Measurements from ENCODE around the gene PCNP. TPM values are rescaled to one million over a fixed set of nuclear protein-coding genes. Genes with fewer than 3 reads are reported as not detected.

PCNP gene
- total and polyA plus RNA-seq, 9 of the 15 experiments (the other 6 are each of a cell fraction or from before 2014, with no cell fraction given): 54.3 to 170 (median 150) TPM

DNA sequence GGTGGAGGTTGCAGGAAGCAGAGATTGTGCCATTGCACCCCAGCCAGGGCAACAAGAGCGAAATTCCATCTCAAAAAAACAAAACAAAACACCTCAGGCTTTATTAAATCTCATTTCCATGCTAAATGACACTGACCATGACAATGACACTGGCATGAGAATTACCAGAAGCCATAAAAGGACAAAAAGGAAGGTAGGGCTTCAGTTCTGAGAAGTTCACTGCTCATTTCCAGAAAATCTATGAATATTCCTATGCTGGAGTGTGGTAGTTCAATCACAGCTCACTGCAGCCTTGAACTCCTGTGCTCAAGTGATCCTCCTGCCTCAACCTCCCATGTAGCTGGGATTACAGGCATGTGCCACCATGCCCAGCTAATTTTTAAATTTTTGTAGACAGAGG, 44.7 kb downstream of the PCNP start:
- ATAC-seq: no peak
- Histone ChIP-seq H3K4me2 (ENCODE audit: insufficient read depth, low read length) (no peak overlapping the region), H3K36me3 (ENCODE audit: control insufficient read depth, insufficient read depth, low read length) (peaks cover 49% of the 10 kb centered on the region; the same call in 2 of the 3 replicates), H3K4me3 (no peak overlapping the region), H3K79me2 (ENCODE audit: control insufficient read depth, insufficient read depth, low read length) (peaks cover 3% of the 10 kb centered on the region), H3K27me3 (ENCODE audit: control insufficient read depth in 2 of 2, insufficient read depth in 2 of 2, low read length in 2 of 2) (no peaks in the 10 kb centered on the region), H3K9me3 (replicated peaks; ENCODE audit: control insufficient read depth, insufficient read depth, low read depth, low read length) (no peaks in the 10 kb centered on the region), H3K4me1 (replicated peaks in 1 of 2; ENCODE audit: control insufficient read depth in 2 of 2, insufficient read depth in 2 of 2, low read length in 2 of 2) (no peaks in the 10 kb centered on the region; a peak in 1 of 5 replicates), H3K27ac (ENCODE audit: extremely low read depth, low read depth, low read length) (no peak overlapping the region), H2AFZ (ENCODE audit: low read depth, low read length) (no peak overlapping the region), H3K9me1 (ENCODE audit: control insufficient read depth, insufficient read depth, low read length) (no peaks in the 10 kb centered on the region), H3K9ac (ENCODE audit: insufficient read depth in 1 of 2, low read depth in 2 of 2, low read length in 2 of 2) (no peak overlapping the region), H4K20me1 (replicated peaks; ENCODE audit: control insufficient read depth, insufficient read depth, low read length) (no peaks in the 10 kb centered on the region; the same call in 1 of the 2 replicates)
- ChIA-PET POLR2A (no interaction called here), CTCF (ENCODE audit: low intra/inter-chr PET ratio) (no interaction called here)
- no TSS peak for BruUV-seq (replicated peaks)
- TF ChIP-seq CBX2 (IDR thresholded peaks at IDR 0.05; ENCODE audit: insufficient read depth, low read length, poor library complexity, severe bottlenecking) (no peak), GABPB1 (CRISPR knock-in tag; IDR thresholded peaks at IDR 0.05) (no peak), SMARCB1 (IDR thresholded peaks at IDR 0.05; ENCODE audit: insufficient read length, low read depth) (no peak), SMAD3 (CRISPR knock-in tag; conservative IDR thresholded peaks at IDR 0.05) (no peak), ZC3H11A (IDR thresholded peaks at IDR 0.05; ENCODE audit: low read depth, low read length) (no peak), ZNF174 (CRISPR knock-in tag; IDR thresholded peaks at IDR 0.05) (no peak), TOE1 (IDR thresholded peaks at IDR 0.05; ENCODE audit: borderline replicate concordance) (no peak), TOE1 (CRISPR knock-in tag; IDR thresholded peaks at IDR 0.05; ENCODE audit: borderline replicate concordance, low read depth) (no peak), CBX3 (IDR thresholded peaks at IDR 0.05; ENCODE audit: borderline replicate concordance in 1 of 2, low read length in 2 of 2) (no peak), TCF15 (CRISPR knock-in tag; IDR thresholded peaks at IDR 0.05) (no peak)
- intact Hi-C loops (cut with micrococcal nuclease) (no loop called here), in situ Hi-C loops (cut with MboI) (no loop called here)
- WGBS (ENCODE audit: insufficient coverage, low coverage, missing lambda C conversion rate): no CpG with 5 or more reads among the region's 1 CpG
- DNase-seq (ENCODE audit: extremely low read depth in 1 of 4, low spot score in 3 of 4): no peak
- FAIRE-seq: no peak

All from K562 (cell line).